ENCODE data around the gene BYSL. TPM values are rescaled to one million over a fixed set of nuclear protein-coding genes. Genes with fewer than 3 reads are reported as not detected.

BYSL gene
- total and polyA plus RNA-seq, 4 experiments from 2014 or later: 3.1 to 9.2 (median 6.1) TPM

DNA sequence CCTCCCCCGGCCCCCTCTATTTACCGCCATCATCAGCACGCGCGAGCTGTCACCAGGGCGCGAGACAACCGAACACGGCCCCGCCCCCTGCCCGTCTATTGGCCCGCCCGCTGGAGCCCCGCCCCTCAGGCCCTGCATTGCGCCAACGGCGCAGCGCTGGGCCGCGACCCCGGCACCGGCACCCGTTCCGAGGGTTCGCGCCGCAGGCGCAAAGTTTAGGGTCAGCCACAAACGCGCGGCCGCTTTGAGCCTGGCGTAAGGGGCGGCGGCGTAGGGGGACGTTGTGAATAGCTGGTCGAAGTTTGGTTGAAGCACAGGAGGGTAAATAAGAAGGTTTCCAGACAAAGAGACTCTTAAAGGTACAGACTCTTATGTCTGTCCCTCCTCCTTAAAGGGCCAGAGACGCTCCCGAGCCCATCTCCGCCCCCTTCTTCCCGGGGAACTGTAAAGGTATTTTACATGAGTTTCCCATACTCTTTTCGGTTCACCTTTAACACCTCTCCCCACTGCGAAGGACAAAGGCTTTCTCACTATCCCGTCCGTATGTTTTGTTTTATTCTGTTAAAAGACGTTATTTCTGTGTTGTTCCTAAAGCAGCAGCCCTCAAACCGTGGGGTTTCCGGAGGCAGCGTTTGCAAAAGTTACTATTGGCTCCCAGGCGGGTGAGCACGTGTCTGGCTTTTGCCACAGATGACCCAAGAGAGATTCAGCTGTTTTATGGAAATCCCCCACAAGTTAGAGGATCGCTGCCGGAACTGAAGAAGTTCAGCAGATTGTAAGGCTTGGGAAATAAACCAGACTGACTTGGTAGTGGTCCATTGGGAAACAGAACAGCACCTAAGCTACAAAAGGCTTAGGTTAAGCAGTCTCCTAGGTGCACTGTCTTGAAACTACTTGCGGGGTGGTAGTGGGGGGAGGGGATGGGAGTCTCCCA is 25.7 kb upstream of the BYSL start, which contains the start of gene USP49:
TSS of gene USP49 (minus strand) at position 76 of the 934 bp plus-strand sequence. CDS start 88,392 bp downstream, outside the sequence.
- Histone ChIP-seq H3K4me3 (ENCODE audit: low read length in 2 of 2) (peak within 1 kb of the TSS; percentile 74 to 91), H3K36me3 (ENCODE audit: insufficient read depth, low read length) (no peaks in the 10 kb centered on the region), H3K27me3 (ENCODE audit: insufficient read depth, low read length) (no peaks in the 10 kb centered on the region), H3K27ac (ENCODE audit: low read depth, low read length) (peak within 1 kb of the TSS; percentile 77), H3K9me3 (ENCODE audit: control insufficient read depth in 1 of 2, low read length in 2 of 2) (no peaks in the 10 kb centered on the region), H3K4me1 (ENCODE audit: insufficient read depth, low read length) (peaks cover 23% of the 10 kb centered on the region)
- H3K9me3 Mint-ChIP-seq: no peaks in the 10 kb centered on the region
- POLR2A ChIA-PET (ENCODE audit: partially characterized antibody): interaction anchor here (1.1 to 3.5 kb wide), 9 partner anchors 11 to 167 kb away, joined by 3 to 24 read pairs (median 8); partner anchors contain the start of genes BYSL, MED20, TAF8 and TOMM6
- peak within 1 kb of the TSS in 6 of 7 donors; percentile 79 to 94 (median 90) for H3K27ac Mint-ChIP-seq
- H3K4me1 Mint-ChIP-seq: peaks cover 9 to 12% (median 10%) of the 10 kb centered on the region in 4 donors
- H3K4me3 Mint-ChIP-seq: peak within 1 kb of the TSS in 2 of 8 donors; percentile 90 to 98
- CTCF ChIA-PET (ENCODE audit: partially characterized antibody): interaction anchor here (0.6 to 4.2 kb wide), 7 partner anchors 19 to 155 kb away, joined by 3 to 27 read pairs (median 4); partner anchors contain the start of genes BYSL, MED20, TAF8 and TOMM6
- peak; percentile 86 to 92 (median 88) for DNase-seq
- H3K36me3 Mint-ChIP-seq: peaks cover 0 to 6% of the 10 kb centered on the region in 2 donors
- H3K27me3 Mint-ChIP-seq: no peaks in the 10 kb centered on the region
- intact Hi-C loops (cut with micrococcal nuclease): loop anchor here (1.0 to 2.0 kb wide), 4 partner anchors 26 to 149 kb away; partner anchors contain the start of genes BYSL, MED20, PRICKLE4 and TOMM6

DNA sequence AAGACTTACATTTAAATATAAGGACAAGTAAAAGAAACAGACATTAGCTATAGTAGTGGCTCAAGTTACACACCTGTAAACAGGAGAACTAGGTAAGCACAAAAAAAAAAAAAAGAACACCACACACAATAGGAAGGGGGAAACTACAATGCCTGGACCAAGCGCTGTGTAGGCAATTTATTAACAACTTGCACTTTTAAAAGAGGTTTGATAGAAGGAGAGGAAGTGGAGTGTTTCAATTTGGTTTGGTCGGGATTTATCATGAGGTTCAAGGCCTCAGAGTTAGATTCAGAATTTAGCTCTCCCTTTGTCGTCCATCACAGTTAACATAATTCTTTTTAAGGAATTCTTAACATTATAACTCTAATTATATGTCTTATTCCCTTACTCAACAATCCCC is 25.0 kb upstream of the BYSL start:
- Histone ChIP-seq H3K9me3 (ENCODE audit: control insufficient read depth in 1 of 2, low read length in 2 of 2) (no peaks in the 10 kb centered on the region), H3K4me3 (ENCODE audit: low read length in 2 of 2) (no peak overlapping the region), H3K4me1 (ENCODE audit: insufficient read depth, low read length) (peaks cover 23% of the 10 kb centered on the region), H3K27me3 (ENCODE audit: insufficient read depth, low read length) (no peaks in the 10 kb centered on the region), H3K36me3 (ENCODE audit: insufficient read depth, low read length) (no peaks in the 10 kb centered on the region), H3K27ac (ENCODE audit: low read depth, low read length) (peak overlapping the region; percentile 77)
- H3K4me3 Mint-ChIP-seq: peak overlapping the region in 4 of 8 donors; percentile 35 to 98 (median 82)
- intact Hi-C loops (cut with micrococcal nuclease): no loop called here
- ChIA-PET CTCF (ENCODE audit: partially characterized antibody) (interaction anchor here (1.1 to 4.2 kb wide), 4 partner anchors 25 to 154 kb away, joined by 3 to 27 read pairs (median 10); partner anchors contain the start of genes BYSL, MED20 and TAF8), POLR2A (ENCODE audit: partially characterized antibody) (interaction anchor here (1.1 to 3.5 kb wide), 7 partner anchors 10 to 153 kb away, joined by 3 to 24 read pairs (median 8); partner anchors contain the start of genes BYSL, MED20, TAF8 and TOMM6)
- no peak for DNase-seq
- H3K9me3 Mint-ChIP-seq: no peaks in the 10 kb centered on the region
- peaks cover 9 to 12% (median 10%) of the 10 kb centered on the region in 4 donors for H3K4me1 Mint-ChIP-seq
- no peaks in the 10 kb centered on the region for H3K27me3 Mint-ChIP-seq
- H3K36me3 Mint-ChIP-seq: peaks cover 0 to 6% of the 10 kb centered on the region in 2 donors
- H3K27ac Mint-ChIP-seq: peak overlapping the region in 5 of 7 donors; percentile 79 to 94 (median 92)

- POLR2A ChIA-PET (ENCODE audit: partially characterized antibody): no interaction called here
- no peaks in the 10 kb centered on the region for H3K27me3 ChIP-seq (ENCODE audit: insufficient read depth, low read length)
- Mint-ChIP-seq H3K4me1 (peaks cover 14 to 19% (median 15%) of the 10 kb centered on the region in 4 donors), H3K4me3 (no peak overlapping the region), H3K27ac (no peak overlapping the region), H3K9me3 (no peaks in the 10 kb centered on the region), H3K27me3 (no peaks in the 10 kb centered on the region), H3K36me3 (peaks cover 4 to 12% of the 10 kb centered on the region in 2 donors)
- H3K27ac ChIP-seq (ENCODE audit: low read depth, low read length): no peak overlapping the region
- H3K4me1 ChIP-seq (ENCODE audit: insufficient read depth, low read length): peaks cover 12% of the 10 kb centered on the region
- no peak overlapping the region for H3K4me3 ChIP-seq (ENCODE audit: low read length in 2 of 2)
- H3K9me3 ChIP-seq (ENCODE audit: control insufficient read depth in 1 of 2, low read length in 2 of 2): no peaks in the 10 kb centered on the region
- no peak for DNase-seq
- H3K36me3 ChIP-seq (ENCODE audit: insufficient read depth, low read length): peaks cover 4% of the 10 kb centered on the region
- intact Hi-C loops (cut with micrococcal nuclease): loop anchor here (5.0 kb wide), 1 partner anchor 36 kb away; no protein-coding TSS in a partner anchor
- CTCF ChIA-PET (ENCODE audit: partially characterized antibody): interaction anchor here (1.2 to 2.4 kb wide), 4 partner anchors 9 to 204 kb away, joined by 4 to 15 read pairs (median 6); no protein-coding TSS in a partner anchor
Observed at GRCh38 chr6:41900861-41901260, 20.4 kb upstream of the BYSL start.

DNA sequence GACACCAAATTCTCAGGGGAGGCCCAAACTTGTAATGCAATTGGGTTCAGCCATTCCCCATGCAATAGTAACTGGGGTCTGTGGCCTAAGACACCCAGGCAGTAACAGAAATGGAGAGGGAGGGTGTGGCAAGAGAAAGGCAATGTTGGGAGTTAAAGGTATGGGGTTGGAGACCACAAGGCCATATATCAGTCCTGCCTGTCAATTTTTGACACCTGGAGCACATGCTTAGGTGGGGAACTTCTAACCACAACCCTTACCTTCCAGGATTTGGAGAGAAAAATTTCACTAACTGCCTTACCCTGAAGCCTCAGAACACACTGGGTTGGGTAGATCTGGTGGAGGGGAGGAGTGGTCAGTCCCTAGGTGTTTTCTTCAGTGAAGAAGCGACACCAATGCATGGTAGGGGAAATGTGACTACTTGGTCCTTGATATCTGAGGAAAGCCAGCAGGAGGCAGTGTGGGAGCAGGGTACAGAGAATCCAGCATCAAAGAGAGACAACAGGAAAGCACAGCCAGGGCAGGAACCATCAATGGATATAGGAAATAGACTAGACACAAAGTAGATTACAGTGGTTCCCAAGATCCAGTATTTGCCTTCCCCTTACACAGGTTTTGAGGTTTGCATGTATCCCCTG is 19.3 kb upstream of the BYSL start:
- H3K36me3 Mint-ChIP-seq: peaks cover 10 to 23% of the 10 kb centered on the region in 2 donors
- peaks cover 7 to 13% (median 10%) of the 10 kb centered on the region in 4 donors for H3K4me1 Mint-ChIP-seq
- peaks cover 10% of the 10 kb centered on the region for H3K36me3 ChIP-seq (ENCODE audit: insufficient read depth, low read length)
- H3K9me3 ChIP-seq (ENCODE audit: control insufficient read depth in 1 of 2, low read length in 2 of 2): no peaks in the 10 kb centered on the region
- ChIA-PET CTCF (ENCODE audit: partially characterized antibody) (interaction anchor here (1.0 to 2.4 kb wide), 6 partner anchors 19 to 202 kb away, joined by 3 to 18 read pairs (median 6); partner anchors contain the start of genes BYSL and MED20), POLR2A (ENCODE audit: partially characterized antibody) (no interaction called here)
- peak; percentile 54 to 61 (median 60) for DNase-seq
- H3K9me3 Mint-ChIP-seq: no peaks in the 10 kb centered on the region
- H3K4me1 ChIP-seq (ENCODE audit: insufficient read depth, low read length): peaks cover 6% of the 10 kb centered on the region
- H3K4me3 ChIP-seq (ENCODE audit: low read length in 2 of 2): no peak overlapping the region
- no peaks in the 10 kb centered on the region for H3K27me3 Mint-ChIP-seq
- H3K27me3 ChIP-seq (ENCODE audit: insufficient read depth, low read length): no peaks in the 10 kb centered on the region
- intact Hi-C loops (cut with micrococcal nuclease): loop anchor here (1.0 to 5.0 kb wide), 4 partner anchors 35 to 264 kb away; no protein-coding TSS in a partner anchor
- no peak overlapping the region for H3K27ac ChIP-seq (ENCODE audit: low read depth, low read length)
- peak overlapping the region in 3 of 7 donors; percentile 1 to 35 (median 4) for H3K27ac Mint-ChIP-seq
- H3K4me3 Mint-ChIP-seq: no peak overlapping the region

- Histone ChIP-seq H3K4me3 (ENCODE audit: low read length in 2 of 2) (no peak overlapping the region), H3K27ac (ENCODE audit: low read depth, low read length) (no peak overlapping the region), H3K36me3 (ENCODE audit: insufficient read depth, low read length) (peaks cover 31% of the 10 kb centered on the region), H3K9me3 (ENCODE audit: control insufficient read depth in 1 of 2, low read length in 2 of 2) (no peaks in the 10 kb centered on the region), H3K27me3 (ENCODE audit: insufficient read depth, low read length) (no peaks in the 10 kb centered on the region), H3K4me1 (ENCODE audit: insufficient read depth, low read length) (no peaks in the 10 kb centered on the region)
- H3K27ac Mint-ChIP-seq: peak overlapping the region in 3 of 7 donors; percentile 3 to 78 (median 35)
- intact Hi-C loops (cut with micrococcal nuclease): no loop called here
- peaks cover 47 to 58% of the 10 kb centered on the region in 2 donors for H3K36me3 Mint-ChIP-seq
- ChIA-PET POLR2A (ENCODE audit: partially characterized antibody) (interaction anchor here (1.0 kb wide), 1 partner anchor 136 kb away, joined by 3 read pairs; no protein-coding TSS in a partner anchor), CTCF (ENCODE audit: partially characterized antibody) (interaction anchor here (1.6 to 3.6 kb wide), 2 partner anchors 10 to 11 kb away, joined by 4 to 13 read pairs; partner anchors contain the start of genes BYSL and MED20)
- no peaks in the 10 kb centered on the region for H3K27me3 Mint-ChIP-seq
- no peak for DNase-seq
- no peaks in the 10 kb centered on the region for H3K9me3 Mint-ChIP-seq
- peaks cover 2 to 14% (median 4%) of the 10 kb centered on the region in 4 donors for H3K4me1 Mint-ChIP-seq
- H3K4me3 Mint-ChIP-seq: no peak overlapping the region
Observed at GRCh38 chr6:41909727-41910126, 11.6 kb upstream of the BYSL start.

DNA sequence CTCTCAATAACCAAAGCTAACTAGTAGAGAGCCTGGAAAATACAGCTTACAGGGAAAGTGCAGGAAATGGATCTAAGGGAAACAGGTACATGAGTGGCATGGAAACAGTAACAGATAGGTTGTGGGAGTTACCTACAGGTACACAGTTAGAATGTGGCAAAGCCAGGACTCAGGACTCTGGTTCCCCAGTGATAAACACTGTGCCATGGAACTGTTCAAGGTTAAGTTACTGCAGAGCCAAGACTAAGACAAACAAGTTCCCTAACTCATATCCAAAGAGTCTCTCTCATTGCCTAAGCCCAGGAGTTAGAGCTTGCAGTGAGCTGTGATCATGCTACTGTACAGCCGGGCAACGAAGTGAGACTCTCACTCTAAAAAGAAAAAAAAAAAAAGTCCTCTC is 7.0 kb upstream of the BYSL start:
- H3K27me3 Mint-ChIP-seq: no peaks in the 10 kb centered on the region
- peaks cover 4% of the 10 kb centered on the region for H3K4me1 ChIP-seq (ENCODE audit: insufficient read depth, low read length)
- H3K4me3 Mint-ChIP-seq: peak overlapping the region in 1 of 8 donors; percentile 53
- DNase-seq: no peak
- peaks cover 0 to 12% (median 5%) of the 10 kb centered on the region in 4 donors for H3K4me1 Mint-ChIP-seq
- H3K27me3 ChIP-seq (ENCODE audit: insufficient read depth, low read length): no peaks in the 10 kb centered on the region
- intact Hi-C loops (cut with micrococcal nuclease): no loop called here
- H3K36me3 ChIP-seq (ENCODE audit: insufficient read depth, low read length): peaks cover 14% of the 10 kb centered on the region
- POLR2A ChIA-PET (ENCODE audit: partially characterized antibody): interaction anchor here (0.7 to 1.0 kb wide), 2 partner anchors 131 to 954 kb away, joined by 3 read pairs; no protein-coding TSS in a partner anchor
- H3K27ac Mint-ChIP-seq: peak overlapping the region in 1 of 7 donors; percentile 30
- H3K36me3 Mint-ChIP-seq: peaks cover 31% of the 10 kb centered on the region in 2 donors
- no peak overlapping the region for H3K27ac ChIP-seq (ENCODE audit: low read depth, low read length)
- no peak overlapping the region for H3K4me3 ChIP-seq (ENCODE audit: low read length in 2 of 2)
- H3K9me3 Mint-ChIP-seq: no peaks in the 10 kb centered on the region
- CTCF ChIA-PET (ENCODE audit: partially characterized antibody): interaction anchor here (1.3 to 1.4 kb wide), 2 partner anchors 130 to 303 kb away, joined by 3 to 4 read pairs; partner anchors contain the start of gene MRPS10
- no peaks in the 10 kb centered on the region for H3K9me3 ChIP-seq (ENCODE audit: control insufficient read depth in 1 of 2, low read length in 2 of 2)

Data from CD4-positive, alpha-beta memory T cell (primary cell).